ENCODE measurements around the gene MINDY4.

Gene MINDY4

DNA sequence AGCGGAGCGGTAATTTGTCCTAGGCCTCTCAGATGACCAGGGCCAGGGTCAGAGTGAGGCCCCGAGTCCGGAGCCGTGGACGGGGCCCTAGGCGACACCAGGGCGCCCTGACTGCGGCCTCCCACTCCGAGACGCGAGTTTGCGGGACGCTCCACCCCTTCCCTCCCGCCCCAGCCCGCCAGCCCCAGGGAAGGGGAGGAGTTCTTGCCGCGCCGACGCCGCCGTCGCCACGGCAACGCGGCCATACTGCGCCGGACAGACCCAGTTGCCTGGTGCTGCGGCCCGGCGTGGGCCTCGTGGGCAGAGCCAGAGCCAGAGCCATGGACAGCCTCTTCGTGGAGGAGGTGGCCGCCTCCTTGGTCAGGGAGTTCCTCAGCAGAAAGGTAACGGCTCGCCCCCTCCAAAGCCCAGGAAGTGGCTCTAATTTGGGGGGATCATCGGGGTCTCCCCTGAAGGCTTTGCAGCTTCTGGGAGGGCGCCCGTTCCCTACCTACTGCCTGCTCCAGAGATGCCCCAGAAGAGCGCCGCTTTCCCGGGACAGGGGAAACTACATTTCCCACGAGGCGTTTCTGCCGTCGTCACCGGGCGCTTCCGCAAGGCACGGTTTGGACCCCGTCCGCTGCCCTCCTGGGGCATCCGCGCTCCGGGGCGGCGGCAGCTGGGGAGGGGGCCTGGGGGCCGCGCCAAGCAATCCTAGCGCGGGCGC, at the start of gene MINDY4:
Gene MINDY4, plus strand, starts transcription at position 244 of the 706 bp plus-strand sequence. Its CDS starts 77 bp downstream, at position 321.
- DNase-seq (ENCODE audit: low read depth in 2 of 2) = peak; percentile 57 to 60

GRCh38 chr7:30722187-30722586, 49.0 kb upstream of the MINDY4 start:
- no peak for DNase-seq (ENCODE audit: low read depth in 2 of 2)

DNA sequence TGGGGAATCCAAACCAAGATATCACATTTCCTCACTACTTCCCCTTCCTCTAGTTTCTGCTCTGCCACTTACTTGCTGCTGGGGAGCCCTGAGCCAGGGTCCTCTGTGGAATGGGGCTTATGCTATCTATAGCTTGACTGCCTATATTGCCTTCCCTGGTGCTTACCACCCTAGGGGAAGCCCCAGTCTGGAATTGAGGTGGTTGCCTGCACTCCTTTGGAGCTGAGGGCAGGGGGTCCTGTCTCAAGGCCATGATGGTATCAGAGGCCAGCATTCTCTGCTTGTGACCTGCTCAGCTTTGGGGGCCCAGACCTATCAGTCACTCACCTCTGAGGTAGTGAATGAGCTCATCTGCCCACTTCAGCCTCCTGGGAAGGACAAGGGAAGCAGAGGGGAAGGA, 48.5 kb upstream of the MINDY4 start:
- no peak for DNase-seq (ENCODE audit: low read depth in 2 of 2)

- DNase-seq (ENCODE audit: low read depth in 2 of 2) = no peak
Measured at GRCh38 chr7:30723776-30724175, 47.4 kb upstream of the MINDY4 start.

- no peak for DNase-seq (ENCODE audit: low read depth in 2 of 2)
Measured at GRCh38 chr7:30726296-30727006, 44.8 kb upstream of the MINDY4 start.

GRCh38 chr7:30727061-30727945, 43.9 kb upstream of the MINDY4 start:
- peak in 1 of 2 donors; percentile 4 for DNase-seq (ENCODE audit: low read depth in 2 of 2)

GRCh38 chr7:30728591-30729100, 42.6 kb upstream of the MINDY4 start:
- no peak for DNase-seq (ENCODE audit: low read depth in 2 of 2)

DNA sequence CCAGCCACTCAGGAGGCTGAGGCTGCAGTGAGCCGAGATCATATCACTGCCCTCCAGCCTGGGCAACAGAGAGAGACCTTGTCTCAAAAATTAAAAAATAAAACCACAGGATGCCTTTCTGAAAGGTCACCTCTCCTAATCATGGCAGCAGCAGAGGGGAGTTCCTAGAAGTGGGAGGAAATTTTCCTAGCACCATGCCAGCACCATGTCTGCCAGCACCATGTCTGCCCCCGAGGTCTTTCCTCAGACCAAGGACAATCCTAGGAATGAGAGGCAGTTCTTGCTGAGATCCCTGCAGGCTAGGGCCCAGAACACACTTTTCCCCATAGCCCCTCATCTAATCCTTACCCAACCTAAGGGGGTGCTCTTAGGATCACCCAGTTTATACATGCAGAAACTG, 41.6 kb upstream of the MINDY4 start:
- no peak for DNase-seq (ENCODE audit: low read depth in 2 of 2)

DNA sequence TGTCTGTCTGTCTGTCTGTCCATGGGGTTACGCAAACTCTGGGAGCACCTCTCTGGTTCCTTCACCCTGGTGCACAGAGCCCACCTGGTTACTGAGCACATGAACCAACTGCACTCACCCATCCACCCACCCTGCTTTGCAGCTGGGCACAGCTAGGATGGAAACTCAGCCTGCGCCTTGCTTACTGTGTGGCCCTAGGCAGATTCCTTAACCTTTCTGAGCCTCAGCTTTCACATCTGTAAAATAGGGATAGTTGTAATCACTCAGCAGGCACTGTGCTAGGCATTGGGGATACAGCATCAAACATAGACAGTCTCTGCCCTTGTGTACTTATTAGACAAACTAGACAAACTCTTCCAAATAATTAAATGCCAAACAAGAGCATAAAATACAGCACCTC, 41.1 kb upstream of the MINDY4 start:
- DNase-seq (ENCODE audit: low read depth in 2 of 2) = no peak

DNA sequence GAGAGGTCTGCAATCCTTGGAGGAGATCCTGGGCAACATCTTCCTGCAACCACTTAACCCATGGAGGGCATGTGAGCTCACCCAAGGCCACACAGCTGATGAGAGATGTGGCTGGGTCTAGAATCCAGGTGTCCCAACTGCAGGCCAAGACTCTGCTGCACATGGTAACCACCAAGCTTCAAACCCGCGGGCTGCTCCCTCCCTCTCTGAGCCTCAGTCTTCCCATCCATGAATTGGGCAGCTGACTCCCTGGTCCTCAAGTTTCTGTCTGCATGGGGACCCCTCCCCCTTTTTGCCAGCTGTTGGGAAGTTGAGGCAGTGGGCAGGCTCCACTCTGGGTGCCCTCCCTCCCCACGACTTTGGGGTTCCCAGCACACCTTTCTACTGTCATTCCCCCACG, 40.2 kb upstream of the MINDY4 start:
- no peak for DNase-seq (ENCODE audit: low read depth in 2 of 2)

DNA sequence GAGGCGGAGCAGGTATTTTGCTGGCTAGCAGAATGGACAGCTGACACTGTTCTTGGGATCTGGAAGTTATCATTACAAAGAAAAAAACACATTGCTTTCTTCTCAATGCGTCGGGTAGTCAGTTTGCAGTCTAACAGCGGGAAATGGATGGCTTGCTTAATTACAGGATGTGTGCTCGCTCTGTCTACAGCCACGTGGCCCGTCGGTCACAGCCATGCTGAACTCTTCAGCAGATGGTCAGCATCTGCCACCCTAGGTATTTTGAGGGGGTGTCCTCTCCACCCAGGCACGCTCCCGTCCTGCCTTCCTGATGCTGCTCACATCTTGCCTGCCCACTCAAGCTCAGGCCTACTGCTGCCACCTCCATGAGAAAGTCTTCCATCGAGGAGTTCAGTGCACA, 39.6 kb upstream of the MINDY4 start:
- DNase-seq (ENCODE audit: low read depth in 2 of 2) = no peak

- no peak for DNase-seq (ENCODE audit: low read depth in 2 of 2)
Measured at GRCh38 chr7:30732606-30733005, 38.6 kb upstream of the MINDY4 start.

DNA sequence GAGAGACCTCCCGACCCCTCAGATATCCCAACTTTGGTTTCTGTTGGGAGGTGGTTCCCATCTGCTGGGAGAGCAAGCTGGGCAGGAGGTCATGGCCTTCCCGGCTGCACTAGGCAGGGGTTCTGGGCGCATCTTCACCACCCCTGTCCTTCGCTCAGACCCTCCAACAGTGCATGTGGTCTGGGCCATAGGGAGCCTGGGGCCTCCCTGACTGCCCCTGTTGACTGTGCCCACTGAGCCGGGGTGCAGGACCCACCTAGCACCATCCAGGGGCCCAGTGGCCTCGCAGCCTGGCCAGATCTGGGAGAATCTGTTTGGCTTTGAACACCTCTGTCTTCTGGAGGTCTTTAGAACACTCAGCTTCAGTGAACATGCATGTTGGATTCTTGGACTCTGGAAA, 38.0 kb upstream of the MINDY4 start:
- DNase-seq (ENCODE audit: low read depth in 2 of 2) = no peak

GRCh38 chr7:30733691-30734090, 37.5 kb upstream of the MINDY4 start:
- no peak for DNase-seq (ENCODE audit: low read depth in 2 of 2)

DNA sequence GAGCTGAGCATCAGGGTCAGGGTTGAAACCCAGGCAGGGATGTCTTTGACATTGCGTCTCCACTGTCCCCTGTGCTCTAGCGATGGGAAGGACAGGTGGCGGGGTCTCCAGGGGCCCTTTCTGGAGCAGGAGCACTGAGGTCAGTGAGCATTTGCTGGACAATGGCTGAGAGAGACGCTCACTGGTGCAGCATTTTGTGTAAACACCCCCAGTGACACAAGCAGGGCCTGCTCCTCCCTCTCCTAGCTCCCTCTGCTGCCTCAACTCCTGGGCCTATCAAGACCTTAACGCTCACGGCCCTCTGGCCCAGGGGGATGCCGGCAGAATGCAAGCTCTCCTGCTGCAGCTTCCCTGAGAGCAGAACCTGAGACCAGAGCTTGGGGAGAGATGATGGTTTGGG, 36.7 kb upstream of the MINDY4 start:
- no peak for DNase-seq (ENCODE audit: low read depth in 2 of 2)

- DNase-seq (ENCODE audit: low read depth in 2 of 2) = no peak
Measured at GRCh38 chr7:30735631-30736030, 35.6 kb upstream of the MINDY4 start.

- no peak for DNase-seq (ENCODE audit: low read depth in 2 of 2)
Measured at GRCh38 chr7:30736291-30736690, 34.9 kb upstream of the MINDY4 start.

GRCh38 chr7:30738026-30738915, 32.9 kb upstream of the MINDY4 start:
- no peak for DNase-seq (ENCODE audit: low read depth in 2 of 2)

DNA sequence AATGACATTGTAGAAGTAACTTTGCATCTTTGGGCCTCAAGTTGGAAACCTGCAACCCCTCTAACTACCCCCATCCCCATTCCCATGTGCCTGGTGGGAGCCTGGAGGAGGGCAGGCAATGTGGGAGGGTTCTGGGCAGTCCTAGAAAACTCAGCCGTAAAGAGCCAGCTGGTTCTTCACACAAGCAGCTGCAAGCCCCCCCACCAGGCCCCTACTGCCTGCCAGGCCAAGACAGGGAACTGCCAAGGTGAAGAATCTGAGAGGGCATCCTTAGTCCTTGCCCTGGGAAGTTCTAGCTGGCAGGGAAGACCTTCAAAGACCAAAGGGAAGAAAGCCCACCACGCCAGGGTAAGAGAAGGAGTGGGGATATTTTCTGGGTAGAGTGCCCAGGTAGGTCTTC, 31.5 kb upstream of the MINDY4 start:
- no peak for DNase-seq (ENCODE audit: low read depth in 2 of 2)

- peak; percentile 58 to 73 for DNase-seq (ENCODE audit: low read depth in 2 of 2)
Measured at GRCh38 chr7:30740417-30741181, 30.6 kb upstream of the MINDY4 start.
